Measurements from ENCODE around the gene TBC1D7.

- TF ChIP-seq CTCF (IDR thresholded peaks at IDR 0.05; ENCODE audit: low read depth, low read length) = no peak
- no peak for TF ChIP-seq MYC (IDR thresholded peaks at IDR 0.05; ENCODE audit: low read depth, low read length)
- TF ChIP-seq POLR2A (IDR thresholded peaks at IDR 0.05; ENCODE audit: extremely low read depth, insufficient read length) = no peak
- no peak for TF ChIP-seq MAX (IDR thresholded peaks at IDR 0.05; ENCODE audit: low read depth, low read length)
Observed at GRCh38 chr6:13352165-13352564, 23.8 kb upstream of the TBC1D7 start.

Data from NB4 (cell line).